Calu3 (cell line): ENCODE data around the gene TEAD4. TPM values are rescaled to one million over a fixed set of nuclear protein-coding genes. Genes with fewer than 3 reads are reported as not detected.
A peak's percentile ranks its signal among the peaks of the same experiment; 100 is the strongest.

Experiments used
- Bru-seq: library from RNA; stranded (reverse); fragments of 400-500 nt; gene quantifications from one replicate; lab custom pipeline; 2021; lab: Mats Ljungman, UMichigan
- BruChase-seq, 2 experiments: library from RNA; stranded (reverse); fragments of 400-500 nt; gene quantifications; one replicate each; lab custom pipeline; 2021; lab: Mats Ljungman, UMichigan
- BruUV-seq: library from RNA; stranded (reverse); fragments of 400-500 nt; replicated peaks from 2 replicates; lab custom pipeline; 2021; lab: Mats Ljungman, UMichigan
- CTCF ChIA-PET: fragments of 300-600 bp; sonication (Branson Sonifier 250); formaldehyde crosslinking; loops from one replicate; lab custom pipeline; 2022; ENCODE audit warnings: antibody characterized with exemption; lab: Charles Lee
- DNase-seq: peaks from one replicate; pipeline ENCODE4 v3.0.0; 2022
- H3K27ac Mint-ChIP-seq: one replicate; pipeline ENCODE4 v1.8.0; 2022; ENCODE audit warnings: mixed read lengths; ENCODE audit not compliant: unreplicated experiment
- H3K27me3 Mint-ChIP-seq: one replicate; pipeline ENCODE4 v1.8.0; 2022; ENCODE audit warnings: mixed read lengths; ENCODE audit not compliant: unreplicated experiment
- H3K36me3 Mint-ChIP-seq: one replicate; pipeline ENCODE4 v1.8.0; 2022; ENCODE audit warnings: mild to moderate bottlenecking, moderate library complexity, mixed read lengths; ENCODE audit not compliant: insufficient read depth, unreplicated experiment
- H3K4me1 Mint-ChIP-seq: one replicate; pipeline ENCODE4 v1.8.0; 2022; ENCODE audit warnings: mild to moderate bottlenecking, low read depth, mixed read lengths; ENCODE audit not compliant: unreplicated experiment
- H3K4me3 Mint-ChIP-seq: one replicate; pipeline ENCODE4 v1.8.0; 2022; ENCODE audit warnings: mild to moderate bottlenecking, low read depth, moderate library complexity, mixed read lengths; ENCODE audit not compliant: unreplicated experiment
- H3K9me3 Mint-ChIP-seq: one replicate; pipeline ENCODE4 v1.8.0; 2022; ENCODE audit warnings: low read depth, mixed read lengths; ENCODE audit not compliant: unreplicated experiment
- CTCF ChIP-seq: fragments of 200-600 bp; IDR thresholded peaks from one replicate; pipeline ENCODE4 v1.8.0; 2022; ENCODE audit warnings: antibody characterized with exemption; ENCODE audit not compliant: unreplicated experiment
- intact Hi-C: fragments of 100-400 bp; cut with micrococcal nuclease; formaldehyde crosslinking; loops from one replicate; pipeline ENCODE4 v1.10.0; 2022; ENCODE audit not compliant: unreplicated experiment
- long read RNA-seq: library from polyadenylated mRNA; stranded (forward); transcript quantifications from one replicate; pipeline ENCODE4 v2.0.0, GENCODE V29; 2022
- total RNA-seq: library from RNA; stranded (reverse); gene quantifications from 2 replicates; pipeline ENCODE4 v1.2.3, GENCODE V29; 2022

The TEAD4 gene
- total RNA-seq (33.0 and 34.2 TPM in 2 replicates), Bru-seq, nascent RNA (percentile 67 among the genes with signal in this experiment), BruChase-seq, experiment 1, labeled RNA remaining after a 6-hour chase (percentile 66 among the genes with signal in this experiment), BruChase-seq, experiment 2, labeled RNA remaining after a 2-hour chase (percentile 69 among the genes with signal in this experiment)
- long read RNA-seq, partial matches to known transcripts = 12 of 22 reads
- long read RNA-seq, other reads (novel, unspliced or antisense) = 4 of 22 reads

DNA sequence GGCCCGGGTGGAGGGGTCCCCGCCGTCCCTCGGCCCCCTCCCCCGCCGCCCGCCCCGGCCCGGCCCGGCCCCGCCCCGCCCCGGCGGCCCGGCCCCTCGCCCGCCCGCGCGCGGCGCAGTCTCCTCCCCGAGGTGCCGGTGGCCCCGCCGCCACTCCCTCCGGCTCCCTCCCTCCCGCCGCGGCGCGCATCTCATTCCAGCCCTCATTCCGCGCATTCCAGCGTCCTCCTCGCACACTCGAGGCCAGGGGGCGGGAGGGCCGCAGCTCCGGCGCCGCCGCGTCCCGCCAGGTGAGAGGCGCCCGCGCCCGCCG is at the start of gene TEAD4:
Gene TEAD4 (plus strand): TSS at position 206 of the 313 bp plus-strand sequence.
- H3K4me1 Mint-ChIP-seq = peaks cover 53% of the 10 kb centered on the region
- H3K27ac Mint-ChIP-seq = peak within 1 kb of the TSS; percentile 95
- no peak for TF ChIP-seq CTCF
- no TSS peak for BruUV-seq
- H3K36me3 Mint-ChIP-seq = peaks cover 50% of the 10 kb centered on the region
- H3K27me3 Mint-ChIP-seq = no peaks in the 10 kb centered on the region
- peak within 1 kb of the TSS; percentile 95 for H3K4me3 Mint-ChIP-seq
- intact Hi-C loops = no loop called here
- peak; percentile 88 for DNase-seq
- H3K9me3 Mint-ChIP-seq = no peaks in the 10 kb centered on the region
- CTCF ChIA-PET = interaction anchor here (1.0 to 1.3 kb wide), 2 partner anchors 74 to 82 kb away, joined by 3 to 5 read pairs; no protein-coding TSS in a partner anchor

DNA sequence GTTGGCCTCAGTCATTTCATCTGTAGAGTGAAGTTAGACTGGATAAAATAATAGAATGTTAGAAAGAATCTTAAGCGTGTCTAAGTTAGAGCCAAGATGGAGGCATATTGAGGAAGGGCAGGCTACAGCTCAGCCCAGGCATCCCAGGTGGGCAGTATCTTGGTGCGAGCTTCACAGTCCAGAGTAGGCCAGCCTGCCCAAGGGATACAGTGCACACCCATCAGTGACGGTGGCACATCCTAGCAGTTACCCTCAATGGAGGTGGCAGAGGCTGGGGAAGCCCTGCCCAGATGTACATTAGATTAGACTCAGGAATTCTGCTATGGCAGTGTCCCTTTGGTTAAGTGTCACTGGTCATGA is 47.0 kb upstream of the TEAD4 start:
- DNase-seq = no peak

GRCh38 chr12:2919249-2919648 is 39.9 kb upstream of the TEAD4 start:
- Mint-ChIP-seq H3K4me3 (no peak overlapping the region), H3K9me3 (no peaks in the 10 kb centered on the region), H3K36me3 (peaks cover 7% of the 10 kb centered on the region), H3K27me3 (no peaks in the 10 kb centered on the region), H3K27ac (no peak overlapping the region), H3K4me1 (no peaks in the 10 kb centered on the region)
- no peak for DNase-seq
- intact Hi-C loops = no loop called here
- BruUV-seq = no TSS peak
- CTCF ChIA-PET = no interaction called here
- TF ChIP-seq CTCF = no peak

More for the DNA sequence above, 47.0 kb upstream of the TEAD4 start:
- no TSS peak for BruUV-seq
- Mint-ChIP-seq H3K27me3 (no peaks in the 10 kb centered on the region), H3K36me3 (peaks cover 6% of the 10 kb centered on the region), H3K4me3 (no peak overlapping the region), H3K9me3 (no peaks in the 10 kb centered on the region), H3K27ac (no peak overlapping the region), H3K4me1 (peaks cover 10% of the 10 kb centered on the region)
- intact Hi-C loops = no loop called here
- no peak for TF ChIP-seq CTCF
- CTCF ChIA-PET = interaction anchor here (0.6 to 1.2 kb wide), 3 partner anchors 14 to 129 kb away, joined by 3 to 4 read pairs (median 3); no protein-coding TSS in a partner anchor

GRCh38 chr12:2922329-2922728 is 36.9 kb upstream of the TEAD4 start:
- Mint-ChIP-seq H3K4me3 (no peak overlapping the region), H3K4me1 (no peaks in the 10 kb centered on the region), H3K36me3 (peaks cover 7% of the 10 kb centered on the region), H3K27me3 (no peaks in the 10 kb centered on the region), H3K9me3 (no peaks in the 10 kb centered on the region), H3K27ac (no peak overlapping the region)
- DNase-seq = no peak
- TF ChIP-seq CTCF = no peak
- no TSS peak for BruUV-seq
- intact Hi-C loops = no loop called here
- CTCF ChIA-PET = interaction anchor here (0.6 to 1.0 kb wide), 2 partner anchors 37 to 563 kb away, joined by 3 to 8 read pairs; no protein-coding TSS in a partner anchor
